HepG2 (cell line): Measurements from ENCODE around the gene ASIC3. TPM values are rescaled to one million over a fixed set of nuclear protein-coding genes. Genes with fewer than 3 reads are reported as not detected.

Experiments
- FOXA3 ChIP-seq: IDR thresholded peaks from 2 replicates; pipeline ENCODE4 v1.6.1; 2016; ENCODE audit warnings: missing genetic modification reagents, missing compliant biosample characterization
- GMEB1 ChIP-seq: sonication (generic); formaldehyde crosslinking; IDR thresholded peaks from 2 replicates; pipeline ENCODE4 v1.5.1; 2020; ENCODE audit warnings: missing genetic modification reagents, mild to moderate bottlenecking, borderline replicate concordance
- HMGXB3 ChIP-seq: sonication (generic); formaldehyde crosslinking; IDR thresholded peaks from 2 replicates; pipeline ENCODE4 v1.4.0; 2020; ENCODE audit warnings: missing genetic modification reagents, borderline replicate concordance
- HNF1A ChIP-seq, 2 experiments: sonication (generic) in 1 of 2; formaldehyde crosslinking in 1 of 2; IDR thresholded peaks; 2 replicates each; pipeline versions ENCODE4 v1.4.0 to v1.6.1; 2016 to 2020; ENCODE audit warnings: borderline replicate concordance in 1 of 2, low read depth in 1 of 2, mild to moderate bottlenecking in 1 of 2, missing genetic modification reagents in 1 of 2
- MTF1 ChIP-seq: sonication (generic); formaldehyde crosslinking; IDR thresholded peaks from 2 replicates; pipeline ENCODE4 v1.5.0; 2020; ENCODE audit warnings: missing genetic modification reagents
- PRDM10 ChIP-seq: sonication (generic); formaldehyde crosslinking; IDR thresholded peaks from 2 replicates; pipeline ENCODE4 v1.4.0; 2020; ENCODE audit warnings: low read depth, missing genetic modification reagents
- USF2 ChIP-seq, 2 experiments: sonication (generic) in 1 of 2; formaldehyde crosslinking in 1 of 2; IDR thresholded peaks; 2 replicates each; pipeline versions ENCODE4 v1.5.1 to v1.6.1; 2011 to 2020; ENCODE audit warnings: borderline replicate concordance in 1 of 2, low read depth in 1 of 2, low read length in 1 of 2, mild to moderate bottlenecking in 1 of 2, missing genetic modification reagents in 1 of 2, moderate library complexity in 1 of 2
- ZNF674 ChIP-seq: sonication (generic); formaldehyde crosslinking; IDR thresholded peaks from 2 replicates; pipeline ENCODE4 v1.5.0; 2020; ENCODE audit warnings: low read depth, mild to moderate bottlenecking, missing genetic modification reagents
- polyA plus RNA-seq, 8 experiments: library from polyadenylated mRNA; depleted of rRNA in 3 of 8; stranded (reverse) in 7 of 8; unstranded in 1 of 8; fragments of >200 nt; fragmentation: Illumina TruSeq in 4 of 8; extraction: Trizol in 4 of 8; gene quantifications; 2 replicates each; pipeline versions ENCODE4 v1.2.1 to v1.2.3, GENCODE V29; 2011 to 2016; ENCODE audit warnings: low read depth in 4 of 8, missing spikeins in 1 of 8, mixed read lengths in 1 of 8; ENCODE audit not compliant: insufficient read depth in 1 of 8
- total RNA-seq, 5 experiments: library from RNA; depleted of rRNA; stranded (reverse); fragments of >200 nt; fragmentation: Illumina TruSeq; extraction: Trizol; gene quantifications; 2 replicates each; pipeline ENCODE4 v1.2.3, GENCODE V29; 2016; ENCODE audit warnings: low read depth in 1 of 5

ASIC3 gene
- total and polyA plus RNA-seq, 2 of the 13 experiments (the other 11 are each of a cell fraction or from before 2014, with no cell fraction given) = 0.51 TPM; not detected in 1

- TF ChIP-seq HNF1A (IDR thresholded peaks at IDR 0.05; ENCODE audit: low read depth) (peak; percentile 96), HNF1A (CRISPR knock-in tag; IDR thresholded peaks at IDR 0.05; ENCODE audit: borderline replicate concordance) (peak; percentile 98), USF2 (IDR thresholded peaks at IDR 0.05; ENCODE audit: low read depth, low read length) (peak; percentile 98), USF2 (CRISPR knock-in tag; IDR thresholded peaks at IDR 0.05; ENCODE audit: borderline replicate concordance) (peak; percentile 98; the same call in 1 of the 2 replicates), GMEB1 (peak; percentile 69), FOXA3 (peak; percentile 50; the same call in 1 of the 2 replicates), ZNF674 (CRISPR knock-in tag) (no peak), HMGXB3 (CRISPR knock-in tag) (peak; percentile 85; the same call in 1 of the 2 replicates), PRDM10 (CRISPR knock-in tag) (peak; percentile 87; the same call in 1 of the 2 replicates), MTF1 (CRISPR knock-in tag) (no peak)
Observed at GRCh38 chr7:151062399-151063211, 14.3 kb downstream of the ASIC3 start (continued).
